Measurements from ENCODE around the gene TOMM40.

DNA sequence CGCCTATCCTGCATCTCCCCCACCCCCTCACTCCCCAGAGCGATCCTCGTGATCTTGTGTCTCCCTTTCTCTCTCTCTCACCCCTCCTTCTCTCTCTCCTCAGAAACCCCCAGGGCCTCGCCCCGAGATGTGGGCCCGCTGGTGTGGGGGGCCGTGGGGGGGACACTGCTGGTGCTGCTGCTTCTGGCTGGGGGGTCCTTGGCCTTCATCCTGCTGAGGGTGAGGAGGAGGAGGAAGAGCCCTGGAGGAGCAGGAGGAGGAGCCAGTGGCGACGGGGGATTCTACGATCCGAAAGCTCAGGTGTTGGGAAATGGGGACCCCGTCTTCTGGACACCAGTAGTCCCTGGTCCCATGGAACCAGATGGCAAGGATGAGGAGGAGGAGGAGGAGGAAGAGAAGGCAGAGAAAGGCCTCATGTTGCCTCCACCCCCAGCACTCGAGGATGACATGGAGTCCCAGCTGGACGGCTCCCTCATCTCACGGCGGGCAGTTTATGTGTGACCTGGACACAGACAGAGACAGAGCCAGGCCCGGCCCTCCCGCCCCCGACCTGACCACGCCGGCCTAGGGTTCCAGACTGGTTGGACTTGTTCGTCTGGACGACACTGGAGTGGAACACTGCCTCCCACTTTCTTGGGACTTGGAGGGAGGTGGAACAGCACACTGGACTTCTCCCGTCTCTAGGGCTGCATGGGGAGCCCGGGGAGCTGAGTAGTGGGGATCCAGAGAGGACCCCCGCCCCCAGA is 12.8 kb upstream of the TOMM40 start:
- TF ChIP-seq, protein P1, sequence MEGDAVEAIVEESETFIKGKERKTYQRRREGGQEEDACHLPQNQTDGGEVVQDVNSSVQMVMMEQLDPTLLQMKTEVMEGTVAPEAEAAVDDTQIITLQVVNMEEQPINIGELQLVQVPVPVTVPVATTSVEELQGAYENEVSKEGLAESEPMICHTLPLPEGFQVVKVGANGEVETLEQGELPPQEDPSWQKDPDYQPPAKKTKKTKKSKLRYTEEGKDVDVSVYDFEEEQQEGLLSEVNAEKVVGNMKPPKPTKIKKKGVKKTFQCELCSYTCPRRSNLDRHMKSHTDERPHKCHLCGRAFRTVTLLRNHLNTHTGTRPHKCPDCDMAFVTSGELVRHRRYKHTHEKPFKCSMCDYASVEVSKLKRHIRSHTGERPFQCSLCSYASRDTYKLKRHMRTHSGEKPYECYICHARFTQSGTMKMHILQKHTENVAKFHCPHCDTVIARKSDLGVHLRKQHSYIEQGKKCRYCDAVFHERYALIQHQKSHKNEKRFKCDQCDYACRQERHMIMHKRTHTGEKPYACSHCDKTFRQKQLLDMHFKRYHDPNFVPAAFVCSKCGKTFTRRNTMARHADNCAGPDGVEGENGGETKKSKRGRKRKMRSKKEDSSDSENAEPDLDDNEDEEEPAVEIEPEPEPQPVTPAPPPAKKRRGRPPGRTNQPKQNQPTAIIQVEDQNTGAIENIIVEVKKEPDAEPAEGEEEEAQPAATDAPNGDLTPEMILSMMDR (conservative IDR thresholded peaks at IDR 0.05): no peak
- no peak for TF ChIP-seq ZFX (IDR thresholded peaks at IDR 0.05)
